ENCODE measurements around the gene PRPF19.

The PRPF19 gene

DNA sequence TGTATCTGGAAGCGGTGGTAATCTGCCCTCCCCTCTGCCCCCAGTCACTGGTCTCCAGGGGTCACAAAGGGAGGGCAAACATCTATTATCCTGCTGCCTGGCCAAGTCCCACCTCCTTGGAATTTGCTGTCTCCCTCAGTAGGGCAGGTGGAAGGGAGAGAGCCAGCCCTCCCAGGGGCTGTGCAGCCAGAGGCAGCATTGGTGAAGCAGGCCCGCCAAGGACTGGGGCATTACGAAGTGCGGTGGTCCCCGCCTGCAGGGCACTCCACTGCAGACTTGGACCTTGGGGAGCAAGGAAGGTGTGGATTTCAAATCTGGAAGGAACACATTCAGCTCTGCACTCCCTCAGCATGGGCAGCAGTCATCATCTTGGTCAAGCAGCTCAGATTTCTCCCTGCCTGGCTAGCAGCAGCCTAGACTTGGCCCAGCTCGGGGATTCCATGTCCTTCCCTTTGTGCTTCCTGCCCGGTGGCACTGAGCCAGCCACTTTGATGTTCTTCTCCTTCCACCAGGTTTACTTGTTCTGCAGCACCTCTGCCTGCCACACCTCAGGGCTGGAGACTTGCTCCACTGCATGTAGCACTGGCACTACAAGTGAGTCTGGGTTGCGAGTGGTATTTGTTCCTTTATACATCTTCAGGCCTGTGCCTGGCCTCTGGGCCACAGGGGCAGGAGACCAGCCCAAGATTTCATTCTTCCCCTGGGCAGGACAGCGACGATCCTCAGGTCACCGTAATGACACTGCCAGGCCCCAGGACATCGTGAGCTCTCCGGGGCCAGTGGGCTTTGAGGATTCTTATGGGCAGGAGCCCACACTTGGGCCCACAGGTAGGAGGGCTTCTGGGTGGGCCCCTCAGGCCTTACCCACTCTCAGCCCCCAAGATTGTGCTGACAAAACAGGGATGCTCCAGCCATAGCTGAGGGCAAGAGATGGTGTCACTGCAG, 31.7 kb downstream of the PRPF19 start:
- DNase-seq (ENCODE audit: low read depth in 2 of 2): no peak

DNA sequence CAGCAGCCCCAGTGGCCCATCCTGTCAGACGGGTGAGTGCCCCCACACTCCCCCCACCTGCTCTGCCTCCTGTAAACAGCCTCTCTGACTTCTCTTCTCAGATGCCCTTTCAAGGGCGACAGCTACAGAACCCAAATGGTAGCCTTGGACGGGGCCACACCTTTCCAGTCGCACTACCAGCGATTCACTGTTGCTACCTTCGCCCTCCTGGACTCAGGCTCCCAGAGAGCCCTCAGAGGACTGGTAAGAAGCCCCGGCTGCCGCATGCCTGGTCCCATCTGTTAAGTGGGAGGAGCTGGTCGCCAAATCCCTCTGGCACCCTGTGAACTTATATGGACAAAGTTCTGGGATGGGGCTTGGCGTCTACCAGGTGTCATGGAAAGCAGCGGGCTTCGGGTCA, 32.9 kb downstream of the PRPF19 start:
- no peak for DNase-seq (ENCODE audit: low read depth in 2 of 2)

DNA sequence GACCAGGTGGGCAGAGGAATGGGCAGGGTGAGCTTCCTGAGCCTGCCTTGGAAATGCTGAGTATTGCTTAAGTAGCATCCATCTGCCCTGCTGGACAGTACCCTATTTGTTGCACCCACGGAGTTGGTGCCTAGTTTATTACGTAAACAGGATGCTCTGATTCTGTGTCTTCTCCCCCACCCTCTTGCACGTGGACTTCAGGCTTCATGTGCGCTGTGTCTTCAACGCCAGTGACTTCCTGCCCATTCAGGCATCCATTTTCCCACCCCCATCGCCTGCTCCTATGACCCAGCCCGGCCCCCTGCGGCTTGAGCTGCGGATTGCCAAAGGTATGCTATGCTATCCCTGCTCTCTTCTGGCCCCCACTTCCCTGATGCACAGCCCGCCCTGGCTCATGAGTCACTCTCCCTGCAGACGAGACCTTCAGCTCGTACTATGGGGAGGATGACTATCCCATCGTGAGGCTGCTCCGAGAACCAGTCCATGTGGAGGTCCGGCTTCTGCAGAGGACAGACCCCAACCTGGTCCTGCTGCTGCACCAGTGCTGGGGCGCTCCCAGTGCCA, 33.3 kb downstream of the PRPF19 start:
- DNase-seq (ENCODE audit: low read depth in 2 of 2): no peak

DNA sequence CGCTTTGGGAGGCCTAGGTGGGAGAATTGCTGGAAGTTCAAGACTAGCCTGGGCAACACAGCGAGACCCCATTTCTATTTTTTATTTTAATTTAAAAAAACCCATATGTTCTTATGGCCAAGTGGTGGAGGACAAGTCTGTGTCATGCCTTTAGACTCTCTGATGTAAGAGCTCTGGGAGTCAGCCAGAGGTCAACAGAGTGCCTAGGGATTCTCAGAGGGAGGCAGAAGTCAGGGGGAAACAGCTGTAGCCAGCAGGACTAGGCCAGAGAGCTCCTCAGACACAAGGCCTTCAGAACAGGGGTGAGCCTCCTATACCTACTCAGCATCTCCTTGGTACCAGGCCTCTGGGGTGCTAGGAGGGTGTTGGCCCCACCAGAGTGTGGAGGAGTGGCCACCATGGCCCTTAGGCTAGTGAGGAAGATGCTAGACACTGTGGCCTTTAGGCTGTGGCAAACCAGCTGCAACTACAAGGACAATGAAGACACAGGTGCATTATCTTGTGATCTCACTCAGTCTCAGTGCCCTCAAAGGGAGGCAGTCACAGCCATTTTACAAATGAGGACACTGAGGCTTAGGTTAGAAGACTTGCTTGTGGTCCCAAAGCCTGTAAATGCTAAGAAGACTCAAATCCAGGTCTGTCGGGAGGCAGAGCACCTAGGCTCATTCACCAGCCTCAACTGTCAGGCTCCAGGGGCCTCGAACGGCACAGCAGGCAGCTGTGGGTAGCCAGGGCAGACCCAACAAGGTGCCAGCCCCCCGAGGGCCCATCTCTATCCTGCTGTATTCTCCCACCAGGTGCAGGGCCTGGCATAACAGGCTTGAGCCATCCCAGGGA, 34.0 kb downstream of the PRPF19 start:
- no peak for DNase-seq (ENCODE audit: low read depth in 2 of 2)

DNA sequence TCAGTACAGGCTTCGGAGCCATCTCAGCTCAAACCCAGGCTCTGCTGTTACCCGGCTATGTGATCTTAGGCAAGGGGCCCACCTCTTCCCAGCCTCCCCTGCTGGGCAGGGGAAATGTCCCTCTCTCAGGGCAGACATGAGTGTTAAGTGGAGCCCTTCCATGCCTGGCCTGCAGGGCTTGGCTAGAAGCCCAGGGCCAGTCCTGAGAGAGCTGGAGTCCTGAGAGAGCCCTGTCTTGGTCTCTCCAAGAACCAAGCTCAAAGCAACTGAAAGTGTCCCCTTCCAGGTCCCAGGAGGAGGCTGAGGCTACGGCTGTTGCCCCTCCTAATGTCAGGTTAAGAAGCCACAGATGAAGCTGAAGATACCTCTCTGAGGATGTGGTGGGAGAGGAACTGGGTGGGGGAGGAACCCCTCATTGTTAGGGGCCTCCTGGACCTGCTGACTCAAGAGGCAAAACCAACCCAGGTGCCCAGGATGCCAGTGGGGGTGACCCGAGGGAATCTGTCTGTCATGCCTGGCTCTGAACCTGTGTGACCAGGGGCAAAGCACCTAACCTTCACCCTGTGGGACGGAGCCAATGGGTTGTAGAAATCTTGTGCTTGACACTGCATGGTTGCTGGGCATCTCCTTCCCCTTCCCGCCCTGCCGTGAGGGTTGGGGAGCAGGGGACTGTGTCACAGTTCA, 34.9 kb downstream of the PRPF19 start:
- no peak for DNase-seq (ENCODE audit: low read depth in 2 of 2)

DNA sequence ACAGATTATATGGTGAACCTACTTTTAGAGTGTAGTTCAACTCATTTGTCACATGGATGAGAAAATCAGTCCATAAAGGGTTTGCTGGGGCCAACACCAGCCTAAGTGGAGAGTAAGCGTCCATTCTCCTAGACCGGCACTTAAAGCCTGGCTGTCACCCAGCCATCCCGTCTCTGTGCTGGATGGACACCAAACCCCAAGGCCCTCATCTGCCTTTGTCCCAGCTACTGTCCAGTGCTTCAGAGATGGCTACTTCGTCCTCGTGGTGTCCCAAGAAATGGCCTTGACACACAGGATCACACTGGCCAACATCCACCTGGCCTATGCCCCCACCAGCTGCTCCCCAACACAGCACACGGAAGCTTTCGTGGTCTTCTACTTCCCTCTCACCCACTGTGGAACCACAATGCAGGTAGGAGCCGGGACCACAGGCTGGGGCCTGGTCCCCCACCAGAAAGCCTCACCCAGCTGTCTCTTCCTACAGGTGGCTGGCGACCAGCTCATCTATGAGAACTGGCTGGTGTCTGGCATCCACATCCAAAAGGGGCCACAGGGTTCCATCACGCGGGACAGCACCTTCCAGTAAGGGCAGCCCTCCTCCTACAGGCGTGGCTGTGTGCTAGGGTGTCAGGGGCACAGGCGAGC, 35.5 kb downstream of the PRPF19 start:
- no peak for DNase-seq (ENCODE audit: low read depth in 2 of 2)

DNA sequence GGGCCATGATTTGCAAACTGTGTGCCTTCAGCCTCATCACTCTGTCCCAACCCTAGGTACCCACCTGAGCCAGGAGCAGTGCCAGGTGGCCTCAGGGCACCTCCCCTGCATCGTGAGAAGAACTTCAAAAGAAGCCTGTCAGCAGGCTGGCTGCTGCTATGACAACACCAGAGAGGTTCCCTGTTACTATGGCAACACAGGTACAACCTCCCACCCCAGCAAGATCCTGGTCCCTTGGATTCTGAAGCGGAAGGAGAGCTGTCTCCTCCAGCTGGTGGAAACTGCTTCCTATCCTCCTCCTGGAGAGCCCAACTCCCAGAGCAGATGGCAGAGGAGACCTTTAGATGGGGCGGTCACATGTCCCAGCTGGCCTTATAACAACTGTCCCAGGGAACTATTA, 36.1 kb downstream of the PRPF19 start:
- DNase-seq (ENCODE audit: low read depth in 2 of 2): no peak

DNA sequence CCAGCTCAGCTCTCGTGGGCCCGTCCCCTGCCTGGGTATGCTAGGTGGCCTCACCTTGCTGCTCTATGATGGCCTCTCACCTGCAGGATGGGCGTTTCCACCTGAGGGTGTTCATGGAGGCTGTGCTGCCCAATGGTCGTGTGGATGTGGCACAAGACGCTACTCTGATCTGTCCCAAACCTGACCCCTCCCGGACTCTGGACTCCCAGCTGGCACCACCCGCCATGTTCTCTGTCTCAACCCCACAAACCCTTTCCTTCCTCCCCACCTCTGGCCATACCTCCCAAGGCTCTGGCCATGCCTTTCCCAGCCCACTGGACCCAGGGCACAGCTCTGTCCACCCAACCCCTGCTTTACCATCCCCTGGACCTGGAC, 36.9 kb downstream of the PRPF19 start:
- no peak for DNase-seq (ENCODE audit: low read depth in 2 of 2)

DNA sequence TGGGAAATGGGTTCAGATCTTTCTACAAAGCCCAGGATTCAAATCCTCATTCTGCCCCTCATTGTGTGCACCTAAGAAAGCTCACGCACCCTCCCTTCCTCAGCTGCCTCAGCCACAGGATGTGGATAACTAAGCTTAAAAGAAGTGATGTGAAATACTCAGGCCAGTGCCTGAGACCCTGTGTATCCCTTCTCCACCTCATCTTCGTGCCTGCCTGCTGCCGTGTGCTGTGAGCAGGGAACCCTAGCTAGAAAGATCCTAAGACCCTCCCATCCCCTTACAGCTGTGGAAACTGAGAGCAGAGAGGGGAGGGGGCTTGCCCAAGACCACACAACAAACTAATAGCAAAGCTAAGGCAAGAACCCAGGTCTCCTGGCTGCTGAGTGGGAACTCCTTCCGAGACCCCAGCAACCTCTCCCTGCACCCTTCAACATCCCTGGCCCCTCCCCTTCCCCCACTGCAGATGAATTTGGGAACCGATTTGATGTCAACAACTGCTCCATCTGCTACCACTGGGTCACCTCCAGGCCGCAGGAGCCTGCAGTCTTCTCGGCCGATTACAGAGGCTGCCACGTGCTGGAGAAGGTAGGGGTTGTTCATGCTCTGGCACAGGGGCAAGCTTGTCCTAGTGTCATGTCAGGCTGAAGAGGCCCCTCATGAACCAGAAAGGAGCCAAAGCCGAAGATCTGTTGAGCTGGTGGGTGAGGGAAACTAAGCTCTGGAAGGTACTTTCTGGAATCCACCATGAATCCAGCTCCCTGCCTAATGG, 37.5 kb downstream of the PRPF19 start:
- DNase-seq (ENCODE audit: low read depth in 2 of 2): no peak

DNA sequence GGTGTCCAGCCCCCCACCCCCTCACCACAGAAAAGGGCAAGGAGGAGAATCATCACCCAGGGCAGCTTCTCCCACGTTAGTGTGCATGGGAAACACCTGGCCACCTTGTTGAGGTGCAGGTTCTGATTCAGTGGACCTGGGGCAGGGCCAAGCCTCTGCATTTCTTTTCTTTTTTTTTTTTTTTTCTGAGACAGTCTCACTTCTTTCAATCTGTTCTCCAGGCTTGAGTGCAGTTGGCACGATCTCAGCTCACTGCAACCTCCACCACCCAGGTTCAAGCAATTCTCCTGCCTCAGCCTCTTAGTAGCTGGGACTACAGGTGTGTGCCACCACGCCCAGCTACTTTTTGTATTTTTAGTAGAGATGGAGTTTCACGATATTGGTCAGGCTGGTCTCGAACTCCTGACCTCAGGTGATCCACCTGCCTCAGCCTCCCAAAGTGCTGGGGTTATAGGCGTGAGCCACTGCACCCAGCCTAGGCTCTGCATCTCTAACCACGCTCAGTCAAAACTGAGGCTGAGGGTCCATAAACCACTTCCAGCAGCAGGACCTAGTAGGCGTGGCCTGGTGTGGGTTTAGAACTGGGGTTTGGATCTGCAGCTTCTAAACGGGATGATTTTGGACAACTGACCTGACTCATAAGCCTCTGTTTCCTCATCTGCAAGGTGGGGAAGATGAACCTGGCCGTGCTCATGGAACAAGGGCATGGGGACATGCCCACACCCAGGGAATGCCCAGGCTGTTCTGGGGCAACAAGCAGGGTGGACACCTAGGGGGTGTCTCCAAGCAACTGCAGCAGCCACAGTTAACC, 38.3 kb downstream of the PRPF19 start:
- no peak for DNase-seq (ENCODE audit: low read depth in 2 of 2)

DNA sequence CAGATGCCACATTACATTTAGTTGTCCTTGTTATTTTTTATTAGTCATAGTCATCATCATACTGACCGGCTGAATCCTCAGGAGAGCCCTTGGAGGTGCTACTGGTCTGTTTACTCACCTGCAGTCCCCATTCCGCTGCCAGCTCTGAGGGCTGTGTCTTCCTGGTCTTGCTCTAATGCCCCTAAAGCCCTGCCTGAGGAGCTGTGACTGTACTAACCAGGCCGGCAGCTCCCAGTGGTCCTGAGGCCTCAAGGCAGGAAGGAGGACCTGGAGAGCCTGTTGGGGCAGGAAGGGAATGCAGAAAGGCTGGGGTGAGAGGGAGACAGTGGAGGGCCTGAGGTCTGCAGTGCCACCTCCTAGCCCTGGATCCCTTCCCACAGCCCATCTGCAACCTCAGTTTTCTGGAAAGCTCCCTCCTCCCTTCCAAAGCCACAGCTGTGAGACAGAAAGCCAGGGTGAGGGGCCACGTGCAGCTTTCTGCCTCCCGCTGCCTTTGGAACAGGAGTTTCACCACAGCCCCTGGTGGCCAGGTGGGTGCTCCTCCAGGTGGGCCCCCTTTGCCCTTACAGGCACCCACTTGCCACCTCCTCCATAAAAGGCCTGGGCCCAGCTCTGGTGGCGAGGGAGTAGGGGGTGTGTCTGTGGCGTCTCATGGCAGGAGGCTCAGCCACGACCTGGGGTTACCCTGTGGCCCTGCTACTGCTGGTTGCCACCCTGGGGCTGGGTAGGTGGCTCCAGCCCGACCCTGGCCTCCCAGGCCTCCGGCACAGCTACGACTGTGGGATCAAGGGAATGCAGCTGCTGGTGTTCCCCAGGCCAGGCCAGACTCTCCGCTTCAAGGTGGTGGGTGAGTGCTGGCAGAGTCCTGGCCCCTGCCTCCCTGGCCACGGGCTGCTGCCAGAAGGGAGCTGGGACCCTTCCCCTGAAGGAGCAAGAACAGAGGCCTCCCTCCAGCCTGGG, 39.2 kb downstream of the PRPF19 start, which contains the start of gene ZP1:
Gene ZP1, plus strand, starts transcription at position 632 of the 960 bp plus-strand sequence. Its CDS starts 20 bp downstream, at position 652.
- DNase-seq (ENCODE audit: low read depth in 2 of 2): no peak

DNA sequence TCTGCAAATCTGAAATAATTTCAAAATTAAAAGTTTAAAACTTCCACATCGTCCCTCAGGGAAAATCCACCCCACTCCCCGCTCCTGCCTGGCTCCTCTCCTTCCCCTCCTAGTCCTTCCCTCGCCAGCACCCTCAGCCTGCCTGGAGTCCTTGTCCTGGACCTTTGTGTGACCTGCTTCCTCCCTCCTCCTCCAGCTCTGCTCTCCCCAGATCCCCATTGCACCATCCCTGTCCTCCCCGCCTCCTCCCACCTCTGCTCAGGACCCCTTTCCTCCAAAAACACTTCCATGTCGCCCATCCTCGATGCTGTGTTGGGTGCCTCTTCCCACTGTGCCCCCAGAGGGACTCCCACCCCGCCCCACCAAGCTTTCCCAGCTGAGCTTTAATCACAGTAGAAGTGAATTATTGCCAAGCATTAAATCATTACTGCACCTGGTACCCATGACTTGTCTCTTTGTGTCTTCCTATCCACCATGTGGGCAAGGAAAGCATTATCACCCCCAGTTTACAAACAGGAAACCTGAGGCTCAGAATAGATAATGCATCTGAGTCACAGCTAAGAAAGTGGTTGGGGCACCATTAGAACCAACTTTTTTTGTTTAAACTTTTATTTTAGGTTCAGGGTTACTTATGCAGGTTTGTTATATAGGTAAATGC, 41.4 kb downstream of the PRPF19 start:
- DNase-seq (ENCODE audit: low read depth in 2 of 2): no peak

DNA sequence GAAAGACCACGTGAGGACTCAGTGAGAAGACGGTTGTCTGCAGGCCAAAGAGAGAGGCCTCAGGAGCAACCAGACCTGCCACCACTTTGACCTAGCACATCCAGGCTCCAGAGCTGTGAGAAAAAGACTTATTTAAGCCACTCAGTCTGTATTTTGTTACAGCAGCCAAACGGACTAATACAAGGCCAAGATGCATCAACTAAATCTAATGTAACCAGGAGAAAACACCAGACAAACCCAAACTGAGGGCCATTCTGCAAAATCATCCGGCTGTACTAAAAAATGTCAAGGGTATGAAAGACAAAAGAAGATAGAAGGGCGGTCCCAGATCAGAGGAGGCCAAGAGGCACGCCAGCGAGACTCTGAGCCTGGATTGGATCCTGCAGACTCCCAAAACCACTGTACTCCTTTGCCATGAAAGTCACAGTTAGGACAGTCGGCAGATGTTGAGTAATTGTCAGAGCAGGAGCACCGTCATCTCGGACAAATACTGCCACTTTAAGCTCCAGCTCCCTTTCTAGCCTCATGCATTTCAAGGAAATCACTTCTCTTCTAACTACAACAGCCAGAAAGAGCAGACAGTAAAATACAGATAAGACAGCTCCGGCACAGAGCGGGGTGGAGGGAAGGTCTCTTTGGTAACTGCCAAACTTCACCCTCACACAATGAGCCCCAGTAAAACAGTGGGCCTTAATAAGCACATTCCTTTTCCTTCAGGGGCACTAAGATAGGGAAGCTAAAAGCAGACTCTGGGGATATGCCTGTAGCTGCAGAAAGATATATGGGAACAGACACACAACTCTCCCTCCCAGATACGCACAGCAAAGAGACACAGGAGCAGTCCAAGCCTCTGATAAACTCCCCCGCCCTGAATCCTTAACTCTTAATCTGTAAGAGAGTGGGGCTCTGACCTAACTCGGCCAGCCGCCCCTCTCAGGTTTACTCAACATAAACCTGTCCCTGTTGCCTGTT, 42.5 kb downstream of the PRPF19 start:
- DNase-seq (ENCODE audit: low read depth in 2 of 2): no peak

DNA sequence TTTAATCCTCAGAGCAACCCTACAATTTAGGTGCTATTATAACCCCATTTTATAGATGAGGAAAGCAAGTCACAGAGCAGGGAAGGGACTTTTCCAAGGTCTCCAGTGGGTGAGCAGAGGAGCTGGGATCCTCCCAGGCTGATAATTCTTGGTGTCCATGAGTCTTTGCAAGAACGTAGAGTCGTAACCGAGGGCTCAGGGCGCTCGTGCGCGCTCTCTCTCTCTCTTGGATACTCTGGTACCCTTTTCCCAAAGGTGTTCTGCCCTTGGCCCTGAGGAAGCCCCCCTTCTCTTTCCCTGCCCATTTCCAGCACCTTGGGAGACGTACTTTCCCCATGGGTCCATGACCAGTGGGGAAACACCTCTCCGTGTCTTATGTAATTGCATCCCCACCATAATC, 44.2 kb downstream of the PRPF19 start:
- DNase-seq (ENCODE audit: low read depth in 2 of 2): no peak

DNA sequence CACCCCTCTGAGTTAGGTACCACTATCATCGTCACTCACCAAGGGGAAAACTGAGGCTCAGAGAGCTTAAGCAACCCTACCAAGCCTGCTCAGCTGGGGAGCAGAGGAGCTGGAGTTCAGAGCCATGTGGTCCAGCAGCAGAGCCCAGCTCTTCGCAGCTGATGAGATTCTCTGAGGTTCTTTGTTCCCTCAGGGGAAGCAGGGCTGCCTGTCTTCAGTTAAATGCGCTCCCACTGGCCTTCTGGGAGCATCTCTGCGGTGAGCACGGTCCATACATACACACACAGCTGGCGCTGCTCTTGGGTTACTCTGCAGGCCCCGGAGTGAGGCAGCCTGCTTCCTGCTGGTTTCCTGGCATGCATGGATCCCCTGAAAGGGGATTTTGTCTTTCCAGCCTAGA, 45.4 kb downstream of the PRPF19 start:
- no peak for DNase-seq (ENCODE audit: low read depth in 2 of 2)

DNA sequence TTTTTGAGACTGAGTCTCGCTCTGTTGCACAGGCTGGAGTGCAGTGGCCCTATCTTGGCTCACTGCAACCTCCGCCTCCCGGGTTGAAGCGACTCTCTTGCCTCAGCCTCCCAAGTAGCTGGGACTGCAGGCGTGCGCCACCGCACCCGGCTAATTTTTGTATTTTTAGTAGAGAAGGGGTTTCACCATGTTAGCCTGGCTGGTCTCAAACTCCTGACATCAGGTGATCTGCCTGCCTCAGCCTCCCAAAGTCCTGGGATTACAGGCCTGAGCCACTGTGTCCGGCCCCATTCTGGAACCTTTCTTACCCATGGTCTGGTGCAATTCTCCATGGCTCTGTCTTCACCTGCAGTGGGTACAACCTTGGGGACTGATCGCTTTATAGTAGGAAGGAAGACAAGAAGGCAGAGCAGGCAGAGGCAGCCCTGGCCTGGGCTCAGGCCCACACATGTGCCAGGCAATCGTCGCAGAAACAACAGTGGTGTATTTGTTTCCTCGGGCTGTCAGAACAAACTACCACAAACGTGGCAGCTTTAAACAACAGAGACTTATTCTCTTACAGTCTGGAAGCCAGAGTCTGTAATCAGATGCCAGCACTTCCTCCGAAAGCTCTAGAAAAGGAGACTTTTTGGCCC, 46.7 kb downstream of the PRPF19 start:
- DNase-seq (ENCODE audit: low read depth in 2 of 2): no peak
